ENCODE measurements around the gene CRAMP1. TPM values are rescaled to one million over a fixed set of nuclear protein-coding genes. Genes with fewer than 3 reads are reported as not detected.

The CRAMP1 gene
- total RNA-seq, 4 donors from 2014 or later: 9.1 to 15.5 (median 12.5) TPM

DNA sequence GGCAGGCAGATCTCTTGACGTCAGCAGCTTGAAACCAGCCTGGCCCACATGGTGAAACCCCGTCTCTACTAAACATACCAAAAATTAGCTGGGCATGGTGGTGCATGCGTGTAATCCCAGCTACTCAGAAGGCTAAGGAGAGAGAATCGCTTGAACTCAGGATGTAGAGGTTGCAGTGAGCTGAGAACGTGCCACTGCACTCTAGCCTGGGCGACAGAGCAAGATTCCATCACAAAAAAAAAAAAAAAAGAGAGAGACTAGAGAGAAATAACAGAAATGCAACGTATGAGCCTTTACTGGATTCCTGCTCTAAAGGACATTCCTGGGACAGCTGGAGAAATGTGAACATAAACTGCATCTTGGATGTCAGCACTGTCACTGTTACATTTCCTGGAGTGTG lies 11.1 kb upstream of the CRAMP1 start:
- 85% methylated on average over 7 of the region's 7 CpGs for WGBS
- intact Hi-C loops (cut with DNase I): no loop called here
- no peak overlapping the region for H3K4me3 ChIP-seq
- H3K36me3 ChIP-seq: peaks cover 0 to 54% (median 35%) of the 10 kb centered on the region in 4 donors
- TF ChIP-seq EP300 (IDR thresholded peaks at IDR 0.05) (no peak), POLR2A (IDR thresholded peaks at IDR 0.05; ENCODE audit: low read depth) (no peak), POLR2AphosphoS5 (IDR thresholded peaks at IDR 0.05) (no peak), CTCF (IDR thresholded peaks at IDR 0.05) (no peak)
- no peak overlapping the region for H3K27ac ChIP-seq (replicated peaks in 1 of 4)
- H3K4me1 ChIP-seq: no peaks in the 10 kb centered on the region
- no peaks in the 10 kb centered on the region for H3K27me3 ChIP-seq
- no peak for DNase-seq (ENCODE audit: extremely low spot score)
- H3K9me3 ChIP-seq: no peaks in the 10 kb centered on the region

GRCh38 chr16:1601489-1601888 lies 10.7 kb upstream of the CRAMP1 start:
- Histone ChIP-seq H3K27me3 (no peaks in the 10 kb centered on the region), H3K9me3 (no peaks in the 10 kb centered on the region), H3K36me3 (peaks cover 3 to 55% (median 39%) of the 10 kb centered on the region in 4 donors), H3K27ac (replicated peaks in 1 of 4) (no peak overlapping the region), H3K4me3 (no peak overlapping the region), H3K4me1 (no peaks in the 10 kb centered on the region)
- intact Hi-C loops (cut with DNase I): no loop called here
- TF ChIP-seq POLR2A (IDR thresholded peaks at IDR 0.05; ENCODE audit: low read depth) (no peak), POLR2AphosphoS5 (IDR thresholded peaks at IDR 0.05) (no peak), CTCF (IDR thresholded peaks at IDR 0.05) (no peak), EP300 (IDR thresholded peaks at IDR 0.05) (no peak)
- over 99% methylated on average over 6 of the region's 6 CpGs for WGBS
- DNase-seq (ENCODE audit: extremely low spot score): no peak

DNA sequence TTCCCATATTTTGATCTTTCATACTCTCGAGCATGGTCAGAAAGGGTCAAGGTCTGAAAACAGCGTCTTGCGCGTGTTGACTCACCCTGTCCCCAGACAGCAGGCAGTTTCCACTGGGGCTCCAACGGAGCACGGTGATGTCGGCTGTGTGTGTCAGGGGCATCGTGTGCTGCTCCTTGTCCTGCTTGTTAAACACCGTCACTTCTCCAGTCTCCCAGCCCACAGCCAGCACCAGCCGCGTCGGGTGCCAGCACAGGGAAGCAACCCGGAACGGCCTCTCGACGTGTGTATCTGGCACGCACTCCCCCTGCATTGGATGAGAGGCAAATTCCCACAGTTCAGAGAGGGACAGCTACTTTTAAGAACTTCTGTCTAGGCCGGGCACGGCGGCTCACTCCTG lies 9.9 kb upstream of the CRAMP1 start:
- intact Hi-C loops (cut with DNase I): no loop called here
- H3K36me3 ChIP-seq: peaks cover 4 to 55% (median 43%) of the 10 kb centered on the region in 4 donors

GRCh38 chr16:1606774-1607173 lies 5.4 kb upstream of the CRAMP1 start:
- Histone ChIP-seq H3K27me3 (no peaks in the 10 kb centered on the region), H3K4me3 (no peak overlapping the region), H3K27ac (replicated peaks in 1 of 4) (no peak overlapping the region), H3K9me3 (no peaks in the 10 kb centered on the region), H3K4me1 (peaks cover 19 to 27% (median 23%) of the 10 kb centered on the region in 4 donors), H3K36me3 (peaks cover 4 to 51% (median 28%) of the 10 kb centered on the region in 4 donors)
- no peak for DNase-seq (ENCODE audit: extremely low spot score)
- TF ChIP-seq POLR2AphosphoS5 (IDR thresholded peaks at IDR 0.05): no peak
- TF ChIP-seq POLR2A (IDR thresholded peaks at IDR 0.05; ENCODE audit: low read depth): no peak
- TF ChIP-seq EP300 (IDR thresholded peaks at IDR 0.05): no peak
- intact Hi-C loops (cut with DNase I): no loop called here
- 96% methylated on average over 9 of the region's 10 CpGs for WGBS

More for the DNA sequence above, 9.9 kb upstream of the CRAMP1 start:
- Histone ChIP-seq H3K4me1 (no peaks in the 10 kb centered on the region), H3K9me3 (no peaks in the 10 kb centered on the region), H3K27me3 (no peaks in the 10 kb centered on the region), H3K4me3 (no peak overlapping the region), H3K27ac (replicated peaks in 1 of 4) (no peak overlapping the region)
- DNase-seq (ENCODE audit: extremely low spot score): no peak
- TF ChIP-seq POLR2AphosphoS5 (IDR thresholded peaks at IDR 0.05) (no peak), POLR2A (IDR thresholded peaks at IDR 0.05; ENCODE audit: low read depth) (no peak), CTCF (IDR thresholded peaks at IDR 0.05) (no peak), EP300 (IDR thresholded peaks at IDR 0.05) (no peak)
- WGBS: 92% methylated on average over 11 of the region's 20 CpGs

GRCh38 chr16:1607971-1608370 lies 4.2 kb upstream of the CRAMP1 start:
- peaks cover 4 to 44% (median 20%) of the 10 kb centered on the region in 4 donors for H3K36me3 ChIP-seq
- DNase-seq (ENCODE audit: extremely low spot score): no peak
- peaks cover 22 to 33% (median 28%) of the 10 kb centered on the region in 4 donors for H3K4me1 ChIP-seq
- no peak overlapping the region for H3K4me3 ChIP-seq
- TF ChIP-seq CTCF (IDR thresholded peaks at IDR 0.05): no peak
- H3K27ac ChIP-seq (replicated peaks in 1 of 4): no peak overlapping the region
- 89% methylated on average over 6 of the region's 6 CpGs for WGBS
- intact Hi-C loops (cut with DNase I): no loop called here
- H3K27me3 ChIP-seq: no peaks in the 10 kb centered on the region
- no peaks in the 10 kb centered on the region for H3K9me3 ChIP-seq
